8988T (cell line): ENCODE data around the gene OR7A5.
"Not testable (repeated sequence)": the region's sequence is repeated elsewhere in the genome, so short reads cannot be mapped to it uniquely, and the experiment has no call there.

Experiments
- DNase-seq: peaks from one replicate; pipeline ENCODE4 v3.0.0; 2011

Gene OR7A5

DNA sequence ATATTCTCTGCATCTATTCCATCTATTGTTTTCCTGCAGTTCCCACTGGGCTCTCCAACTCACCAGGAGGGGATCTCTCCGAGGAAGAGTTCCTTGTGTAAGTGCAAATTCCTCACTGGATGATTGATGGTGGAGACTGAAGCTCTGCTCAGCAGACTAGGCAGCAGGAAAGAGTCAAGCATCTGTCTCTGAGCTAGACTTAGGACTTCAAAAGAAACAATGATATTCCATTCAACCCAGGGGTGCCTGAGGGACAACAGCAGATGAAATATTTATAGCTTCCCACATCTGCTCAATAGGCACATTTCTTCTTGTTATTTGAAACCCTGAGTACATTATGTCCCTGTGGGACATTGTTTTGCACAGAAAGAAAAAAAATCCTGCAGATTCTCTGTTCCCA lies at the start of gene OR7A5, which contains the start of gene OR7C1:
TSS of gene OR7A5 (minus strand) at position 175 of the 400 bp plus-strand sequence. CDS start 6,944 bp downstream, outside the sequence.
TSS of gene OR7C1 (minus strand) at position 175 of the 400 bp plus-strand sequence. CDS start 35,049 bp downstream, outside the sequence.
- no peak for DNase-seq

DNA sequence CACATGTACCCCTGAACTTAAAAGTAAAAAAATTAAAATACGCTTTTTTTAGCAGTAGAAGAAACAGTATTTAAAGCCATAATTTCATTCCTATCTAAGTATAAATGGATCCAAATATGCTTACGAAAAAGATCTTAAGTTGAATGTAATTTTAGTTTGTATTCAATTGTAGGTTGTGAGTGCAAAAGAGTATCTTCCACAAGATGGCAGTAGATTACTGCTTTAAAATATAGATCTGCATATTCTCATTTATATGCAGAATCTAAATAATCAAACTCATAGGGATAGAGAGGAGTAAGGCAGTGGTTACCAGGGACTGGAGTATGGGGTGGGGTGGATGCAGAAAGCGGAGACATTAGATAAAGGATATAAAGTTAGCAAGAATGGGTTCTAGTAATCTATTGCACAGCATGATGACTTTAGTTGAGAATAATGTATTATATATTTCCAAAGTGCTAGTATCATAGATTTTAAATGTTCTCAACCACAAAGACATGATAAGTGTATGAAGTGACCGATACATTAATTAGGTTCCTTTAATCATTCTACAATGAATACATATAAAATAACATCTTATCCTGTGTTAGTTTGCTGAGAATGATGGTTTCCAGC lies 36.7 kb upstream of the OR7A5 start:
- DNase-seq: no peak

DNA sequence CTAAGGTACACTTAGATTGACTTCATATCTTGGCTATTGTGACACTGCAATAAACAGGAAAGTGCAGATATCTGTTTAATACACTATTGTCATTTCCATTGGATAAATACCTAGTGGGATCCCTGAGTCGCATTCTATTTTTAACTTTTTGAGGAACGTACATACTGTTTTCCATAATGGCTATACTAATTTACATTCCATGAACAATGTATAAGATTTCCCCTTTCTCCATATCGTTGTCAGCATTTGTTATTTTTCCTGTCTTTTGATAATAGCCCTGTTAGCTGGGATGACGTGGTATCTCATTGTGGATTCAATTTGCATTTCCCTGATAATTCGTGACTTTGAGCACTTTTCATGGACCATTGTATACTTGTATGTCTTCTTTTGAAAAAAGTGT lies 33.5 kb upstream of the OR7A5 start:
- no peak for DNase-seq

- DNase-seq: no peak
These were observed 13.8 kb upstream of the OR7A5 start, which contains the start of gene OR7A10 for GRCh38 chr19:14848822-14849221. OR7A10 (minus strand) TSS chr19:14848922; CDS start chr19:14841877, 7,045 bp downstream.

GRCh38 chr19:14843578-14843977 lies 8.6 kb upstream of the OR7A5 start:
- DNase-seq: no peak

- DNase-seq: no peak
These were observed 8.2 kb upstream of the OR7A5 start for GRCh38 chr19:14843169-14843568.

DNA sequence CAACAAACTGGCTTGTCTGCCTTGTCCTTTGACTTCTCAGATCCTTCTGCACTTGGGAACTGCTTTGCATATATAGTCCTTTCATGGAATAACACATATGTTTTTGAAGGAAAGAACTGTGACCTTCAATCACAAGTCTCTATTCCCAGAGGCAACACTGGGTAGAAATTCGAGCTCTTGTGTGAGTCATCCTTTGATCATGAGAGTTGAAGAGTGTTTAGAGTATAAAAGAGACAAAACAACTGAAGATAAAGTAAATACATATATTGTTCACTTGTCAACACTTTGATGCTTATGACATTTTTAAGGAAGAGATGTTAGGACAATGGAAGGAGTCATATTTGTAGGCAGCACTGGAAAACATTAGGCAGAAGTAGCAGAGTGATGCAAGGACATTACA lies 5.2 kb upstream of the OR7A5 start:
- no peak for DNase-seq

- no peak for DNase-seq
These were observed 2.4 kb upstream of the OR7A5 start for GRCh38 chr19:14837391-14837790.

DNA sequence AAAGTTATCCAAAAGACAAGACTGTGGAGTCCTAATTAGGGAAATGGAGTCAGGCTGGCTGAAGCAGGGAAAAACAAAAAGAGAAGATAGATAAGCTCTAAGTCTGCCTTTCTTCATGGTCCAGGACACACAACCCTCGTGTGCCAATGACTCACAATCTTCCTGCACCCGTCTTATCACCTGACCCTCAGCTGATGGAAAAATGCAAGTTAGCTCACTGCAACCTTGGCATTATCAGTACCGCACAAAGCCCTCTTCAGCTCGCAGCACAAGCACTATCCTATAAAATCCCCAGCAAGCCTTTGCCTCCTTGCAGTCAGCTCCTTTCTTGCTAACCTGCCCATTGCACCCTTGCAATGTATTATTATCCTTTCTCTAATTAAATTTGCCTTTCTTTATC lies 4.3 kb downstream of the OR7A5 start:
- DNase-seq: no peak

- no peak for DNase-seq
These were observed 9.0 kb downstream of the OR7A5 start for GRCh38 chr19:14826006-14826405.

DNA sequence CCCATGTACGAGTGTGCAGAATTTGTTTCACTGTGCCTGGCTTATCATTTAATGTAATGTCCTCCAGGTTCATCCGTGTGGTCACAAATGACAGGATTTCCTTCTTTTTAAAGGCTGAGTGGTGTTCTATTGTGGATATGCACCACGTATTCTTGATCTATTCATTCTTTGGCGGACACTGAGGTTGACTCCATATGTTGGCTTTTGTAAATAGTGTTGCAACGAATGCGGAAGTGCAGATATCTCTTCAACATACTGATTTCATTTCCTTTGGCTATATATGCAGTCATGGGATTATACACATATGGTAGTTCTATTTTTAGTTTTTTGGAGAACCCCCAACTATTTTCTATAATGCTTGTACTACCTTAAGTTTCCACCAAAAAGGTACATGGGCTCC lies 13.0 kb downstream of the OR7A5 start:
- no peak for DNase-seq

DNA sequence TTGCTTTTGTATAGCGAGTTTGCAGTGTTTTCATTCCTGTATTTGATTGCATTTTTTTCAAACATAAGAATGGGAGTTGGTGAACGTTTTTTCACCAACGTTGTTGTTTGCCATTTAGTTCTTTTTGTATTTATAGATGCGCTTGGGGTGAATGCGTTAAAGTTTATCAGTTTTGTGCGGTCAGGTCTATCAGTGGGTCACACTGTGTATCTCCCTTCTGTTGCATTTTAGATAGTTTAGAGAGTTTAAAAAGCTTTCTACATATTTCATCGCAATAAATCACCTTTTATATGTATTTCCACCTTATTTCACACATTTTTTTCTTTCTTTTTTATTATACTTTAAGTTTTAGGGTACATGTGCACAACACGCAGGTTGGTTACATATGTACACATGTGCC lies 16.4 kb downstream of the OR7A5 start:
- no peak for DNase-seq

- DNase-seq: no peak
These were observed 17.9 kb downstream of the OR7A5 start for GRCh38 chr19:14817052-14817451.

DNA sequence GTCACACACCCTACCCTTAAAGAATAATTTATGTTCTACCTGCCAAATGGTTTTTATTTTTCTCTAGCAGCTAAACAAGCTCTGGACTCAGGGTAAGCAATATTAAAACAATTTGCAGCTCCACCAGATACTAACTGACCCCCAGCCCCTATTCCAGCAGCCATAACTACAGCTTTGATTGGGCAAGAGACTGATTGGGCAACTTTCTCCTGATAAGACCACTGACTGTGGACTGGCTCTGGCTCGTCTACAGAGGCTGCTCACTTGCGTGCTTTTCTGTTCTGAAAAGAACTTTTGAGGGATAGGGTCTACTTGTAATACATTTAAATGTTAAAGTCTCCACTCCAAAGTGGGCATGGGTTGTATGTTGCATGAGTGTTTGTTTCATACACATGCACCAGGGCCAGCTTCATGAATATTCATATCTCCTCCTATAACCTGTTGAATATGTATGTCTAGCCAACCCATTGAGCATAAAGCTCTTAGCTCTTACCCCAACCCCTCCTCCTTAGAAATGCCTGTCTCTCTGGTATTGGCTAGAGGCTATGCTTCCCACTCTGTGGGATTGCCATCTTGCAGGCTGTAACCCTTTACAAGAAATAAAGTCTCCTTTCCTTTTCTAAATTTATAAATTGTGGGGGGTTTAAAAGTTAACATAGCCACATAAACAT lies 19.9 kb downstream of the OR7A5 start:
- no peak for DNase-seq

GRCh38 chr19:14809272-14810057 lies 25.5 kb downstream of the OR7A5 start:
- no peak for DNase-seq

DNA sequence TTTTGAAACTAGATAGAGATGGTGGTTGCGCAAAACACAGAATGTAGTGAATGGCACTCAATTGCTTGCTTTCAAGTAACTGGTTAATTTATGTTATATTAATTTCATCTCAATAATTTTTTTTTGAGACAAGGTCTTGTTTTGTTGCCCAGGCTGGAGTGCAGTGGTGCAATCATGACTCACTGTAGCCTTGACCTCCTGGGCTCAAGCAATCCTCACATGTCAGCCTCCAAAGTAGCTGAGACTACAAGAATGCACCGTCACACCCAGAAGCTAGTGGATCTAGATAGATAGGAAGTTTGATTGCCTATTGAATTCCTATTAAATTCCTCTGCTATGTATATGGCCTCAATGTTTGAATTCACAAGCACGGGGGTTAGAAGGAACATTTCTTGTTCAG lies 30.2 kb downstream of the OR7A5 start:
- no peak for DNase-seq

DNA sequence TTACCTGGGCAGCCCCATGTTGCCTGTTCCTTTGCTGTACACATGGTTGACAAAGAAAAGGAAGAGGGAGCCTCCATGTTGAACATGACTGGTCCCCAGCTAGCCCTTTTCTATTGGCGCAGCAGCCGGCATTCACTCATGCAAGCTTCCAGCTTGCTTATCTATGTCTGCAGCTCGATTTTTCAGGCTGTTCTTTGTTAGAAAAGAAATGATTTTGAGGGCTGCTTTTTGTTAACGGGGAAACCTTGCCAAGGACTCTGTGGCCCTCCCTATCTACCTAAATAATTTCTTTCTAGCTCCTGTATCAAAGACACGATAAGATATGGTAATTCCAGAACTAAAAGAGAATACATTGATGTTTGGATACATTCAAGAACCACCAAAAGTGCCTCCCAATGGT lies 36.2 kb downstream of the OR7A5 start:
- no peak for DNase-seq

DNA sequence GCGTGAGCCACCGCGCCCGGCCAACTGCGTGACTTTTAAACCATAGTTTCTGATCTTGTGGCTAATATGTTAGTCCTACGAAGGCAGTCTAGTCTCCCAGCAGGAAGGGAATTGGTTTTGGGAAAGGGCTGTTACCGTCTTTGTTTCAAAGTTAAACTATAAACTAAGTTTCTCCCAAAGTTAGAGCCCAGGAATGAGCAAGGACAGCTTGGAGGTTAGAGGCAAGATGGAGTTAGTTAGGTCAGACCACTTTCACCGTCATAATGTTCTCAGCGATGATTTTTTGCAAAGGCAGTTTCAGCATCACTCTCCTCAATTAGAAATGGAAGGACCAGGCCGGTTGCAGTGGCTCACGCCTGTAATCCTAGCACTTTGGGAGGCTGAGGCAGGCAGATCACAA lies 39.0 kb downstream of the OR7A5 start:
- DNase-seq: no peak

DNA sequence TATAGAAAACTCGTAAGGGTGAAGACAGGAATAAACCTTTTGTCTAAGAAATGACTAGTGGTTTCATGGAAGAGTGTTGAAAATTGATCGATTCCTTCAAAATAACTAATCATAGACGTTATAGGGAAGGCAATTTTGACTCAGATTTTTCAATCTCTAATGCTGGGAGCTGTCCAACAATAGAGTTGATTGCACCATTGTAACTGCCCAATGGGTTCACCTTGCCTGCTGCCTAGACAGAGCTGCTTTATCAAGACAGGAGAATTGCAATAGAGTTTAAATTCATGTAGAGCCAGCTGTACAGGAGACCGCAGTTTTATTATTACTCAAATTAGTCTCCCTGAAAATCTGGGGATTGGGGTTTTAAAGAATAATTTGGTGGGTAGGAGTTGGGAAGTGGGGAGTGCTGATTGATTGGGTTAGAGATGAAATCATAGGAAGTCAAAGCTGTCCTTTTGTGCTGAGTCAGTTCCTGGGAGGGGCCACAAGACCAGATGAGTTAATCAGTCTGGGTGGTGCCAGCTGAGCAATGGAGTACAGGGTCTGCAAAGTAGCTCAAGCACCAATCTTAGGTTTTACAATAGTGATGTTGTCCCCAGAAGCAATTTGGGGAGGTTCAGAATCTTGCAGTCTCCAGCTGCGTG lies 39.8 kb downstream of the OR7A5 start:
- no peak for DNase-seq

DNA sequence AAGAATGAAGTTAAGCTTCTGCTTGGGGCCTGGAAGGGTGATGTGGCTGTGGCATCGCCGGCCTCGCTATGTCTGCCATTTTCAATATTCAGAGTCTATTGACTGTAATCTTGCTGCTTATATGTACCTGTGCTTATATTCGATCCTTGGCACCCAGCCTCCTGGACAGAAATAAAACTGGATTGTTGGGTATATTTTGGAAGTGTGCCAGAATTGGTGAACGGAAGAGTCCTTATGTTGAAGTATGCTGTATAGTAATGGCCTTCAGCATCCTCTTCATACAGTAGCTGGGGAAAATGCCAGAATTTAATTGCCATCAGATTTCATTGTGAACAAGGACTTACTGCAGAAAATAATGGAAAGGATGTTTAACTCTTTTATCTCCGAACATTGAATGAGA lies 42.7 kb downstream of the OR7A5 start:
- DNase-seq: not testable (repeated sequence)

DNA sequence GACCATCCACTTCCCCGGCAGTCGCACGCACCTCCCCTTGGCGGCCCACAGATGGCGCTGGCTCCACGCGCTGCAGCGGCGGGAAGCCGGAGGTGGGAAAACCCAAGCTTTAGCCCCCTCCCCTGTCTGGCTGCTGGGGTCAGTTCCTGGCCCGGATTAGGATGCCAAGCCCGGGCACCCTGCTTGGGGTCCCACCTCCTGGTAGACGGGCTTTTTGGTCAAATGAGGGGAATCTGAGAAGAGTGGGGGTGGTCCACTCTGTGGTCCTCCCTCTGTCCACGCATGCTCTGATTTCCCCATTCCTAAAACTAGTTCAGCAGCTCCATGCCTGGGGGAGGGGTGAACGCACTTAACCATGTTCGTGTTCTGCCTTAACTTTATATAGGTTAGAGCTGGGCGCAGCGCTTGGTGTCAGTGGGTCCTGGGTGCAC lies 48.5 kb downstream of the OR7A5 start:
- DNase-seq: no peak

DNA sequence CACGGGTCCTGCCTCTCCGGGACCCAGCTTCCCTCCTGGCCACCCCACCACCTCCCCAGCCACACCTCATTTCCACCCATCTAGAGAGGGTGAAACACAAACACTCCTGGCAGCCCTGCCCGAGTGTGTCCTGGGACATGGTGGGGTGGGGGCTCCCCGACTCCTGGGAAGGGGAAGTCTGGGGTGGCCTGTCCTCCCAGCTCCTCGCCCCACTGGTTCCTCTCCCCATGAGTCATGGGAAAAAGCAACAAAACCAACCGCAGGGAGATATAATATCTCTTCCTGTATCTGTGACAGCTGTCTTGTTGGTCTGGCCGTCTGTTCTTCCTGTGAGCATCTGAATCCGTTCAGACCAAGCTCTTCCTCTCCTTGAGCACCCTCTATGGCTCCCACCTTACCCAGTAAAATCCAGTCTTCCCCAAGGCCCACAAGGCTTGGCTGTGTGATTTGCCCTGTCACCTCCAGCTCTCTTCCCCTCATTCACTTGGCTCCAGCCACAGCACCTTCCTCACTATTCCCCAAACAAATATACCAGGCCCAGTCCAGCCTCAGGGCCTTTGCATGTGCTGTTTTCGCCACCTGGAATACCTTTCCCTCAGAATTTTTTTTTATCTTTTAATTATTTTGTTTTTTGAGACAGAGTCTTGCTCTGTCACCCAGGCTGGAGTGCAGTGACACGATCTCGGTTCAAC lies 49.7 kb downstream of the OR7A5 start:
- not testable (repeated sequence) for DNase-seq

DNA sequence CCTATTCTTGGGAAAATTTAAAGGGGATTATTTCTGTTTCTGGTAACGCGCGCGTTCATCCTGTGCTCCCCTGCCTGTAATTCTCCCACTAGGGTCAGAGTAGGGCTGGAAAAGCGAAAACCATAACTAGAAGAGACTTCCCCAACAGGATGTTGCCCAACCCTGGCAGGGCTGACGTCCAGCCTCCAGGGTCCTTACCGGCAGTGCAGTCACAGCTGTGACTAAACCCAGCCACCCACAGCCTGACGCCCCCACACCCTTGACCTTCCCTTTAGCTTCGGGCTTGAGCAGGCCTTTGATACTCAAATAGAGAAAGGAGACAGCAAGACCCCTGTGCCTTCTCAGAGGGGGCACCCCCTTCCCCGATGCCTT lies 50.3 kb downstream of the OR7A5 start:
- DNase-seq: not testable (repeated sequence)
